ENCODE measurements around the gene ZBTB7B. TPM values are rescaled to one million over a fixed set of nuclear protein-coding genes. Genes with fewer than 3 reads are reported as not detected.
A peak's percentile ranks its signal among the peaks of the same experiment; 100 is the strongest.

ZBTB7B gene
- total and polyA plus RNA-seq, 9 of the 15 experiments (the other 6 are each of a cell fraction or from before 2014, with no cell fraction given): 0.04 to 46.5 (median 15.2) TPM

GRCh38 chr1:154999571-155000410 lies 2.8 kb upstream of the ZBTB7B start (continued):
- peak; percentile 19 for TF ChIP-seq HDAC3 (IDR thresholded peaks at IDR 0.05; ENCODE audit: borderline replicate concordance, partially characterized antibody)
- TF ChIP-seq ZNF584 (CRISPR knock-in tag; IDR thresholded peaks at IDR 0.05; ENCODE audit: low read depth): no peak; the same call in 1 of the 2 replicates
- TF ChIP-seq ZBTB17 (CRISPR knock-in tag; IDR thresholded peaks at IDR 0.05): no peak
- no peak for TF ChIP-seq MLX (CRISPR knock-in tag; conservative IDR thresholded peaks at IDR 0.05)
- TF ChIP-seq TCF15 (CRISPR knock-in tag; IDR thresholded peaks at IDR 0.05): no peak
- no peak for TF ChIP-seq SMARCA5 (IDR thresholded peaks at IDR 0.05)
- no peak for TF ChIP-seq PCBP2 (IDR thresholded peaks at IDR 0.05; ENCODE audit: low read depth, low read length, poor library complexity, severe bottlenecking)
- no peak for TF ChIP-seq ZNF778 (CRISPR knock-in tag; IDR thresholded peaks at IDR 0.05)
- TF ChIP-seq KLF1 (tag; IDR thresholded peaks at IDR 0.05): no peak
- no peak for TF ChIP-seq ZNF551 (CRISPR knock-in tag; IDR thresholded peaks at IDR 0.05)
- TF ChIP-seq ETV5 (CRISPR knock-in tag; IDR thresholded peaks at IDR 0.05; ENCODE audit: low read depth): no peak
- TF ChIP-seq CTCF (IDR thresholded peaks at IDR 0.05 in 2 of 3, conservative IDR thresholded peaks at IDR 0.05 in 1 of 3; ENCODE audit: insufficient read depth in 2 of 3, low read depth in 1 of 3, low read length in 3 of 3): peak in 1 of 3 experiments; percentile 18; a peak in 1 of 6 replicates
- no peak for TF ChIP-seq ZNF311 (CRISPR knock-in tag; IDR thresholded peaks at IDR 0.05)
- TF ChIP-seq MTA1 (IDR thresholded peaks at IDR 0.05; ENCODE audit: borderline replicate concordance): no peak; the same call in 1 of the 2 replicates
- no peak for TF ChIP-seq NFIC (IDR thresholded peaks at IDR 0.05)
- TF ChIP-seq C11orf30 (IDR thresholded peaks at IDR 0.05; ENCODE audit: low read depth): peak; percentile 48; the same call in 1 of the 2 replicates
- no peak for TF ChIP-seq CBFA2T3 (IDR thresholded peaks at IDR 0.05)
- TF ChIP-seq CBX3 (IDR thresholded peaks at IDR 0.05; ENCODE audit: borderline replicate concordance in 1 of 2, low read length in 2 of 2): peak in 1 of 2 experiments; percentile 53; a peak in 1 of 3 replicates
- TF ChIP-seq HCFC1 (IDR thresholded peaks at IDR 0.05; ENCODE audit: low read depth, low read length): no peak; the same call in 1 of the 2 replicates
- peak; percentile 28; the same call in 1 of the 2 replicates for TF ChIP-seq ZNF431 (CRISPR knock-in tag; IDR thresholded peaks at IDR 0.05)
- TF ChIP-seq IRF2 (CRISPR knock-in tag; IDR thresholded peaks at IDR 0.05): no peak
- TF ChIP-seq ZNF586 (CRISPR knock-in tag; conservative IDR thresholded peaks at IDR 0.05): no peak
- no peak for TF ChIP-seq HMGXB4 (CRISPR knock-in tag; IDR thresholded peaks at IDR 0.05)
- no peak for TF ChIP-seq SIX5 (IDR thresholded peaks at IDR 0.05; ENCODE audit: borderline replicate concordance in 1 of 2, insufficient read depth in 1 of 2, low read depth in 1 of 2, low read length in 2 of 2)

All from K562 (cell line).